Stimulated activated CD4-positive, alpha-beta T cell treated with anti-CD3 and anti-CD28 coated beads, Interleukin-4, amount 100 ng/mL, for 24 hours (primary cell): Measurements from ENCODE around the gene AGBL3.
"Not testable (repeated sequence)": the region's sequence is repeated elsewhere in the genome, so short reads cannot be mapped to it uniquely, and the experiment has no call there.

Source experiments
- DNase-seq: peaks from one replicate; pipeline ENCODE4 v3.0.0-alpha.2; 2020

AGBL3 gene

DNA sequence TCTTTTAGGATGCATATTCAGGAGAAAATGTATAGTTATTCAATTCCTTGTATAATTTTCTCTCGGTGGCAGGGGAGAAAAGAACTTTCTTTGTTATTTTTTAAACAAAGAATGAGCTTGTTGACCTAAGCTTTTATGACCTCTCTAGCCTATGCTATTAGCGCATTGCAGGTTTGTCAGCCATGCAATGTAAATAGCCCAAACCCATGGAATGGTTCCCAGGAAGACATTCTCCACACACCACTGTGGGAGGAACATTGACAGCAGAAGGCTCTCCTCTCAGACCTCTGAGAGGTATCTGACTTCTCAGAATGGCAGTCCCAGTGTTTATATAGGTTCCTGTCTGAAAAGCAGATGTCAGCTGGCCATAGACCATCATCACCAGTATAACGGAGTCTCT lies 19.6 kb upstream of the AGBL3 start:
- no peak for DNase-seq

DNA sequence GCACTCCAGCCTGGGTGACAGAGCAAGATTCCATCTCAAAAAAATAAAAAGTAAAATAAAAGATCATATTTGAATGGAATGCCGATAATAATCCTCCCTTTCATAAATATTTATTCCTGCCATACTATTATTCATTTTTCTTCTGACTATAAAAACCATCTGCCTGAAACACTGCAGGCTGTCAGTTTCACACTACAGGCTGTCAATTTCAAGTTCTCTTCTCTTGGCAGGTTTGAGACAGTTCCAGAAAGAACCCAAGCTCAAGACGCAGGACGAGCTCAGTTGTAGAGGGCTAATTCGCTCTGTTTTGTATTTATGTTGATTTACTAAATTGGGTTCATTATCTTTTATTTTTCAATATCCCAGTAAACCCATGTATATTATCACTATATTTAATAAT lies 18.2 kb upstream of the AGBL3 start:
- DNase-seq: no peak

DNA sequence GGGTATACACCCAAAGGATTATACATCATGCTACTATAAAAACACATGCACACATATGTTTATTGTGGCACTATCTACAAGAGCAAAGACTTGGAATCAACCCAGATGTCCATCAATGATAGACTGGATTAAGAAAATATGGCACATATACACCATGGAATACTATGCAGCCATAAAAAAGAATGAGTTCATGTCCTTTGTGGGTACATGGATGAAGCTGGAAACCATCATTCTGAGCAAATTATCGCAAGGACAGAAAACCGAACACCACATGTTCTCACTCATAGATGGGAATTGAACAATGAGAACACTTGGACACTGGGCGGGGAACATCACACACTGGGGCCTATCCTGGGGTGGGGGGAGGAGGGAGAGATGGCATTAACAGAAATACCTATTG lies 4.7 kb upstream of the AGBL3 start:
- not testable (repeated sequence) for DNase-seq

DNA sequence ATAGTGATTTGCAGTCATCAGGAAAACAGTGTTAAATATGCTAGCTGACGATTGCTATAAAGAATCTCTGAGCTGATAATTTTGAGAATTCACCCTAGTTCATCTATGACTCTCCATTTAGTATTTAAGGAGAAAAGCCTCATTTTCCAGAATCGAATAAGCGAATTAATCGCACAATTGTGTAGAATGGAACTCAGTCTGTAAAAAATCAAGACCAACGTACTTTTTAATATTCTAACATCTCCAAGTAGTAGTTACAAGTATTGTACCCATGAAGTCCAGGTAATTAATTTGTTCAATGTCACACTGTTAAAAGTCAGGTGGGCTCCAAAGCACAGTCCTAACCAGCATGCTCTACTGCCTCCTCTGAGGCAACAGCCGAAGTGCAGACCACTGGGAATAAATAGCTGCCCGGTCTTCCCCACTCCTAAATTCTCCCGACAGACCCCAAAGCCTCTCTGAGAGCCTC lies 380 bp upstream of the AGBL3 start:
- no peak for DNase-seq

DNA sequence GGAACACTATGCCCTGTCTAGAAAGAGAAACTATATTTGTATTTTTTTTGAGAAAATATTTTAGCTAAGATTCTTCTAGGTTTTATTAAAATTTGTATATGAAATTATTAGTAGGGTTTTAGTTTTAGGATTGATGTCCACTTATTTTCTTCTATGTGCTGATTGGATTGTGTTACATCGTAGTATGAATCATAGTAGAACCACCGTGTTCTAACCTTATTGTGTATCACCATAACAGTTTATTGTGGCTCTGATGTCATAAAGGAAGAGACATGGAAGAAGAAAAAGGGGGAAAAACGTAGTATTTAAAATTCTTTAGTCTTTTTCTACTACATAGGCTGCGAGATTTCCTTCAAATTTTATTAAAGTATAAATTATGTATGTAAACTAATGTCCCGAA lies 1.9 kb downstream of the AGBL3 start:
- DNase-seq: no peak

DNA sequence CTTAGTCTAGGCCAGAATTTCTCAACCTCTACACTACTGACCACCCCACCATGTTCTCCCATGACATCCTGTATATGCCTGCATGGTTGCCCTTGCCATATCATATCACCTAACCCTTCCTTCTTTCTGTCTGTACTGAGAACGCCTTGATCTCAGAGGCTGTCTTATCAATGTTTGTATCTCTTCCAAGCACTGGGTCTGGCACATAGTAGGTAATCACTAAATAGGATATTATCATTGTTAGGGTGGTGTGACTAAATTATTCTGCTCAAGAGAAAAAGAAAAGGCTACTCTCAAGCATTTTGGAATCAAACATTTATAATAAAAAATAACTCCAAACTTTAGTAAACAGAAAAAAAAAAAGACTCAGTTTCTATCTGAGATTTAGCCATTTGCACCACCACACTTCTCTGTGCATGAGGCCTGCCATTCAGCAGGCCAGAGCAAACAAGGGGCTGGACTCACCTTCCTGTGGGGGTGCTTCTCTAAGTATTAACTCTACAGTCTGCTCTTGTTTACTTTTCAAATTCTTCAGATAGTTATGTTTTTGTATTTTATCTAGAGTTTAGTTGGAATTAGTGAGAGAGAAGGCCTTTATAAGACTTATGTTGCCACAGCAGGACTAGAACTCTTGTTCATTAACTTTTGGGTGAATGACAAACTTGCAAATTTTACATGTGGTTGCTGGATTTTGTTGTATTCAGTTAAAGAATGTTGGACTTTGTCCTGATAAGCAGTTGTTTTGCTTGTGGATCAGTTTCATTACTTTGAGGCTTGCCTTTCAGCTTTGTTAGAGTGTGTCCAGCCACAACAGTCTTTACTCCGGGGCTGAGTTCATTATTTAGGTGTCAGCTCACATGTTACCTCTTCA lies 5.4 kb downstream of the AGBL3 start:
- DNase-seq: no peak

DNA sequence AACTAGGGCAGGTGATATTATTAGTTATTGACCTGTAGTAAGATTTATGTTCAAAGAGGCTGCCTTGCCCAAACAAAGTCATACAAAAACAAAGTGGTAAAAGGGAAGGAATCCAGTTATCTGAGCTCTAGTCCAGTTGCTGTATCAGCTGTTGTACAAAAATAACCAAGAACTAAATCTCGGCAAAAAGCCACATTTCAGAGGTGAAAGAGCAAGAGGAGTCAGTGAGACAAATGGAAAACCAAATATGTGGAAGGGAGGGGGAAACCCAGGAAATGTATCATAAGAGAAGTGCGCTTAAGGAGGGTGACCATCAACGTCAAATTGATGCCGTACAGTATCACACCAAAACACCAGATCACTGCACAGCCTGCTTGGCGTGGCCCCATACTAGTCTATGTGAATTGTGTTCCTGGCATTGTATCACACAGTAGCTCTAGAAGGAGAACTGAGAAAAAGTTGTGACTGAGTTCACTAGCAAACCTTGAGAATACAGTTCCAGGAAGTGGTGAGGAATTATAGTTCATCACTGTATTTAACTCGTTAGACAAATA lies 6.4 kb downstream of the AGBL3 start:
- no peak for DNase-seq

DNA sequence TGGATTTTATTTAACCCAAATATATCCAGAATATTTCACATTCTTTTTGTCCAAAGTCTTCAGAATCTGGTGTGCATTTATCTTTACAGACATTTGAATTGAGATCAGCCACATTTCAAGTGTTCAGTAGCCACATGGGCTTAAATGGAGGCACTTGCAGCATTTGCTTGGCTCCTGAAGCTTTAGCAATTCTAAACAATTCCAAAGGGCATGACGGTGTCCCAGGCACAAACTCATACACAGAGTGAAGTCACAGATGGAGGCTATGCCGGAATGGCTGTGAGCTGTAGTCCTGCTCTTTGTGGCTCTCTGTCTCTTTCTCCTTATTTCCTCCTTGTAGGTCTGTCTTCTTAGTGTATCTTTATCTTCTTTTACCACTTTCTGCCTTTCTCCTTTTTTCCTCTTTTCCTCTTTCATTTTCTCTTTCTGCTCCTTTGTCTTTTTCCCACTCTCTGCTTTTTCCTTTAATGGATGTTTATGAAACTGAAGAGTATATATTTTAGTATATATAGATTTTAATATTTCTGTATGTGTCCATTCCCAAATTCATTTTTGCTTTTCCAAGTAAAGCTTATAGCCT lies 7.7 kb downstream of the AGBL3 start:
- DNase-seq: no peak

DNA sequence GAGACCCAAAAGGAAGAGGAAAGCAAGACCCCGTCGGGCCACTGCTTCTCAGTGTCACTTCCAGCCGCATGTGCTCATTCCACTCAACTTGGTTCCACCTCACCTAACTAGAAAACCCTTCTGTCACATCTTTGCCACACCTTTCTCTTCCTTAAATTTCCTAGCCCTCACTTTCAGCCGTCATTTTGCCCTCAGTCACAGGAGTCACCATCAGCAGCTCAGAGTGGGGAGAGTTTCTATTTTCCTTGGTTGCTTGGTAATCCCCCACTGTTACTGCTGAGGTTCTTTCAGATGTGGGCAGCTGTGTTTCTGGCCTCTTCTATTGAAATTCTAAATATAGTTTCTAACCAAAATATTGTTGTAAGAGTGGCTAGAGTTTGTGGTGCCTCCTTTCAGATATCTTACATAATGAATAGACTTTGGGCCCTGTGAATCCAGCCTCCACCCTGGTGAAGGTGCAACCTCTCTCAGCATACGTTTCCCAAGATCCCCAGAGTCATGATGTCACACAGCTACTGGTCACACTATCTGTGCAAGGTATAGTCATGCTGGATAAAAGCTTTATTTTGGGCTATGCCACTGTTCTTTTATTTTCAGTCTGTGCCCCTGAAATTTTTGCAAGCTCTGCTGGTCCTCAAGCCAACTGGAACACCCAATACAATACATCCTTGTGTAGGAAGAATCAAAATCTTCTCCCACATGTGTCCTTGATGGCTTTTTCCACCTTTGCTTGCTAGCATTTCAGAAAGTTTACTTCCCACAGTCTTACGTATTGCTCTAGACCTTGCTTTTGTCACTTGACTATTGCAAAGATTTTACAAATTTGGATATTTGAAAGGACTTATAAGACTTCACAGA lies 9.2 kb downstream of the AGBL3 start:
- DNase-seq: no peak

DNA sequence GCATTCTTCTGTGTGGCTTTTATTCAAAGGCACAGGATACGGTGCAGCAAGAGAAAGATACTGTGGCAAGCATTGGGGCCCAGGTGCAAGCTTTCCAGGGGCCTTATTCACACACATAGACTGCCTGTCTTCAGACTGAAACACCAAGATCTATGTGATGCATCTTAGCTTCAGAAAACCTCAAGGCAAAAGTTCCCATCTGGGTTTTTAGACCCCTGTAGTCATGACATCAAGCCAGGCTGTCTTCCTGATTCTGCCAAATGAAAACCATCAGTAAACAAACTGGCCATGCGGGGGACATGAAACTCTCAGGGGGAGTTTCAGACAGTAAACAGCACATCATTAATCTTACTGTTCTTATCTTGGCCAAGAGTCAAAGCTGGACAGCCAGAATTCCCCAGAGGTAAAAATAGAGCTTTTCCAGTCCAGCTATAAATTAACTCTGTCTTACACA lies 9.8 kb downstream of the AGBL3 start:
- DNase-seq: no peak

DNA sequence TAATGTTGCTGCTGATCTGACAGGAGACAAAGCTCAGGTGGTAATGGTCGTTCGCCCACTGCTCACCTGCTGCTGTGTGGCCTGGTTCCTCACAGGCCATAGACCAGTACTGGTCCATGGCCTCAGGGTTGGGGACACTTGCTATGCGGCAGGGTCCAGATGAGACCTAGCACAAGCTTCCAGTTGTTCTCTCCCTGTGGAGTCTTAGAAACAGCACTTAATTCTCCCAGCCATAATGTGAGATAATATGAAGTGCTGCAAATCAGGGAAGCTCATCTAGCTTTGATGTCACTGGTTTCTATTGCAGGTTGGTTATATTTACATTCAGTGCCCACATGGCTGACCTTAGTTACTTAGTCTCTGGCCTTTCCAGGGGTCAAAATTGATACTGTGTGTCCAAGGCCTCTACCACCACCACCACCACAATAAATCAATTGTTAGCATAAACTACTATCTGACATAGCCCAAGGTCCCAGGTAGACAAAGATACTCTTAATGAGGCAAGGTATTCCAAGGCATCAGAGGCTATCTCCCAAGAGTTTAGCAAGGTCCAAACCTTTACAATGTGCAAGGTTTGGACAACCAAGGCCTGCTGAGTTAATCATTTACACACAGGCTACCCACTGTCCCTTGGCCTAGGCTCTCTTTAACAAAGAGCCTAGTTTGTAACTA lies 11.0 kb downstream of the AGBL3 start:
- no peak for DNase-seq

DNA sequence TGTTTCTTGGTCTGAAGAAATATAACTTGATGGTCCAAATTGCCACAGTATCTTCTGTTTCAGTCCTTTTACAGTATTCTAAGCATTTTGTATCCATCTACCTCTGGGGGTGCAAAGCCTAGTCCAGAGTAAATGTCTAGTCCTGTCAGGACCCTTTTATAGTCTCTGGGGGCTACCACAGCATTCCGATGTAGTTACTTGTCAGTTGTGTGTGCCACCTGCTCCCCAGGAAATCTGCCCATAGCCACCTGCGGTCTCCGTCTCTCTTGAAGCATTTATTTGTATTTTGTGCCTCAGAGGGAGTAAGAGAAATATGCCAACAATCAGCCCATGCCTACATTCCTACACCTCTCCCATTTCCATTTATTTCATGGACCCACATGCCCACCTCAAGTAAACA lies 12.8 kb downstream of the AGBL3 start:
- no peak for DNase-seq

DNA sequence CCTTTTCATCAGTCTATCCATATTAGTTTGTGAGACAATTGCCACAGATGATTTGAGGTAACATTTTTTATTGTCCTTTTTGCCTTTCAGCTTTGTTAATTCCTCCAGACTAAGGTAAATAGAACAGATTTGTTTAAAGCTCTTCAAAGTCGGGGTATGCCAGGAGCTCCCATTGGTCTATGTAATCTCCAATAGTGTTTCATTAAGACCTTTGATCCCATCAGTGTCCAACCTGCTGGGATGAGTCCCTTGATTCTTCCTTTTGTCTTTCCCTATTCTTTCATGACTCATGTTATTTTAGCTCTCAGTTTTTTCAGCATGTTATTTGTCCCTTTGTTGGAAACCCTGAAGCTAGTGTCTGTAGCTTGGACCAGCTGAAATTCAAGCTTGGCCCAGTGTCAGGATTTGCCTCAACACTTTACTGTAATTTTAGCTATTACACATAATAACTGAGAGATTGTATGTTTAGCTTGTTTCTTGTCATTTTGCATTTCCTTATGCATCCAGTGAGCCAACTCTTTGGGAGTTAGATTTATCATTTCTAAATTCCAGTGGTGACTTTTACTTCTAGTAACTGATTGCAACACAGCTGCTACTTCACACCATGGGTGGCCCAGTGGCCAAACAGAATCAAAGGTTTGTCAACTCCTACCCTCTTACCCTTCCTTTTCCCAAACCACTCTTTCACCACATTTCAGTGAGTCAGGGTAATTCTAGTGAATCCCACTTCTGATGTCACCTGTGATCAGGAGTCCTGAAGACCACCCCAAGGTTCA lies 15.3 kb downstream of the AGBL3 start:
- no peak for DNase-seq

DNA sequence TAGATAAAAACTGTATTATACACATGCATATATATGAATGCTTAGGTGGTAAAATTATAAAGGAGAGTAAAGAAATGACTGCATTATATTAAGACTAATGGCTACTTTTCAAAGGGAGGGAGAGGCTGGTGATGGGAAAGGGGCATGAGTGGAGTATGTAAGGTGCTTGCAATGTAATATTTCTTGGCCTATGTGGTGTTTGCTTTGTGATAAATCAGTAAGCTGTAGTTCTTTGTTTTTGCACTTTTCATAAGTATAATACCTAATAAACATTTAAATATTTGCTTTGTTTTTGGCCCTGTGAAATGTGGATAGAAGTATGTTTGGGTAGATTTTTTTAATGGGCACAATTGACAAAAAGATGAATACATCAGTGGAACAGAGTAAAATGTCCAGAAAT lies 25.9 kb downstream of the AGBL3 start:
- no peak for DNase-seq

DNA sequence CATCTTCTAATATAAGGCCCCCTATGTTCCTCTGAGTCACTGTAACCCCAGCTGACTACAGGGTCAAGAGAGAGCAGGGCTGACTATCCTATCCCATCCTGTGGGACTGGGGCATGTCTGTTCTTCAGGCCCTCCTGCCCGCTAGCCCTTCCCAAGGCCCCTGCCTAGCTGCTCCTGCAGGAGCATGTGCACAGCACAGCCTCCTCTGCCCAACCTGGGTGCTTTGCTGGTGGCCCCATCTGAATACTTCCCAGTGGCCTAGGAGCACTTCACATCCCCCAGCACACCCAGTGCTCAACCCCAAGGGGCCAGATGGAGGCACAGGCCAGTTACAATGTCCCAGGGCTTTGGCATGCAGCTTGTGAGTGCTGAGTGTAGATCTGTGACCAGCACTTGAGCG lies 37.3 kb downstream of the AGBL3 start:
- no peak for DNase-seq

DNA sequence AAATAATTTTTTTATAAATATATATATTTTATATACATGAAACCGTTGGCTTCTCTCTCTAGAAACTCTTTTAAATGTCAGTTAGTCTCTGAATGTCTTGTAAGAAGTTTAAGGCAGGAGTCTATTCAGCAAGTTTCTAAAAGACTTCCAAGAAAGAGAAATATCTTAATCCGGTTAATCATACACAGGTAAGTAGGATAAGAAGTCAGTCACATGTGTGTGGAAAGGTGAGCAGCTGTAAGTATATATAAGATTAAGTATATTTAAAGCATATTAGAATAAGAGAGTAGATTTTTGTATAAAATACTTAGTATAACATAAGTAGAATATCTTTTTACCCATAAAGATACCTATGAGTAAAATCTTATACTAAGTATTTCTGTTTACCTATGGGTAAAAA lies 48.9 kb downstream of the AGBL3 start:
- DNase-seq: no peak

DNA sequence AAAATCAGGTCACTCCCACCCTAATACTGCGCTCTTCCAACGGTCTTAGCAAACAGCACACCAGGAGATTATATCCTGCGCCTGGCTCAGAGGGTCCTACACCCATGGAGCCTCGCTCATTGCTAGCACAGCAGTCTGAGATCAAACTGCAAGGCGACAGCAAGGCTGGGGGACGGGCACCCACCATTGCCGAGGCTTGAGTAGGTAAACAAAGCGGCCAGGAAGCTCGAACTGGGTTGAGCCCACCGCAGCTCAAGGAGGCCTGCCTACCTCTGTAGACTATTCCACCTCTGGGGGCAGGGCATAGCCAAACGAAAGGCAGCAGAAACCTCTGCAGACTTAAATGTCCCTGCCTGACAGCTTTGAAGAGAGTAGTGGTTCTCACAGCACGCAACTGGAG lies 80.7 kb downstream of the AGBL3 start:
- not testable (repeated sequence) for DNase-seq

DNA sequence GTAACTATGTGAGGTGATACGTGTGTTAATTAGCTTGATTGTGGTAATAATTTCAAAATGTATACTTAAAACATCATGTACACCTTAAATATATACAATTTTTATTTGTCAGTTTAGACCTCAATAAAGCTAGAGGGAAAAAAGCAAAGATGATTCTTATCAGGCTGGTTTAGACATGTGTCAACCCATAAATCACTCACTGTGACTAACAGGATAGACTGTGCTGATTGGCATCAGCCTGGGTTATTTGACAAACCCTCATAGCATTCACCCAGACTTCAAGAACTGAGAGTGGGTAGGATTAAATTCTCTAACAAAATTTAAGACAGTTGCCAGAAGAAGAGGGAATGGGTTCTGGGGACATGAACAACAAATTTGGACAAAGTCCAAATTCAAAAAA lies 87.8 kb downstream of the AGBL3 start:
- DNase-seq: no peak

DNA sequence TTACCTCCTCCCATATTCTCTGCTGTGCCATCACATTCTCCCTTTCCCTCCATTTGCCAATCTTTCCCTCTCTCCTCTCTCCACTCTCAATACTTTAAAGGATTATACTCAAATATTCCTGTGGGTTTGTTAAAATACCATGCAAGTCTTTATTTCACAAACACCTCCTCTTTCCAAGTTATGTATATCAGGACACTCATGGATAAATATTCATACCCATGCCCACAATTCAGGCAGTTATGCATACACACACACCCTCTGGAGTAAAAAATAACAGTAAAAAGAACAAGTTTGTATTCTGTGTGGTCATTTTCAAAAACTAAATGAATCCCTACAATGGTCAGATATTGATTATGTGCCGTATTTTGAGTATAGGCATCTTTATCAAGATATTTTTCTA lies 88.2 kb downstream of the AGBL3 start:
- DNase-seq: no peak

DNA sequence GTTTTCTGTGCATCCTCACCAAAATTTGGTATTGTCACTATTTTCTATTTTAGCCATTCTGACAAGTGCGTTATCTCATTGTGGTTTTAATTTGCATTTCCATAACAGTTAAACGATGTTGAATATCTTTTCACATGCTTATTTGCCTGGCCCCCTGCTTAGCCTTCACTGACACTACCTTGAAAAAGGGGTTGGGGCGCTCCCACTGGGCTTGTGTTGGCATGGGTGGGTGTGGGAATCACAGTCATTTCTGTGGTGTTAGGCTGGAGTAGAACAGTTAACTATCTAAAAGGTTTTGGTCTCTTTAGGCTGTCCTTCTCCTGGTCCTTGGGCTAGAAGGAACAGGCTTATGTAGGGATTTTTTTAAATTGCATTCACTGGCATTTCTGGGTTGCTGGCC lies 89.4 kb downstream of the AGBL3 start:
- no peak for DNase-seq

DNA sequence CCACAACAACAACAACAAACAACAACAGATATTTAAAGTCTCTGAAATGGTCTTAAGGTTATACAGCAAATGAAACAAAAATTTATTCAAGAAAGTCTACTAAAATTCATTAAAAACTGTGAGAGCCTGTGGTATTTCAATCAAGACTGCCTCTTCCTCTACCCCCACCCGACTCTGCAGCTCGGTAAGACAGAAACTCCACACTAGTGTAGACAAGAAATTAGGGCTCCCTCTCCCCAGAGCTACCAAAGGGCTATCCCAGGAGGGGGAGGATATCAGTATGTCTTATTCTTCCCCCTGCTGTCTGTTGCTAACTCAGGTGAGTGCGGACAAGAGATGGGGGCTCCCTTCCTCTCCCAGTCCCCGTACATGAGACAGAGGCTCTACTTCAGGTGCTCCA lies 90.6 kb downstream of the AGBL3 start:
- DNase-seq: no peak

DNA sequence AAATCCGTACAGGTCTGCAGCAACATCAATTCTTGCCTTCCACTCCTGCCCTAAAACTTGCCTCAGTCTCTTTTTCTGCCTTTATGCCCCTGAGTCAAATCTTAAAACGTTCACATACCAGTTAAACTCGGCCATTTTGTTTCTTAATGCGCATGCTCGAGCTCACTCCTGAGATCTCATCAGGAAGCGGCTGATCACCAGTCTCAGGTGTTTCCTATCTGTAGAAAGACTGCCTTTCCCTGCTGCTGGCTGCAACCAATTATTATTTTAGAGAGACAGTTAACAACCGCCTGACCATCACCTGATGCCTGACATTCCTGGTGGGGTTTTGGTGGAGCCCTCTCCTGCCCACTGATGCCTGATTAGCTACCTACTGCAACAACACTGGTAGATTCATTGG lies 91.3 kb downstream of the AGBL3 start:
- no peak for DNase-seq
